DMS 273 (cell line): ENCODE results near the gene KCNG2.

ENCODE experiments used
- DNase-seq: peaks from one replicate; lab custom pipeline; 2025; ENCODE audit not compliant: unreplicated experiment; lab: John Stamatoyannopoulos, UW

Gene KCNG2

DNA sequence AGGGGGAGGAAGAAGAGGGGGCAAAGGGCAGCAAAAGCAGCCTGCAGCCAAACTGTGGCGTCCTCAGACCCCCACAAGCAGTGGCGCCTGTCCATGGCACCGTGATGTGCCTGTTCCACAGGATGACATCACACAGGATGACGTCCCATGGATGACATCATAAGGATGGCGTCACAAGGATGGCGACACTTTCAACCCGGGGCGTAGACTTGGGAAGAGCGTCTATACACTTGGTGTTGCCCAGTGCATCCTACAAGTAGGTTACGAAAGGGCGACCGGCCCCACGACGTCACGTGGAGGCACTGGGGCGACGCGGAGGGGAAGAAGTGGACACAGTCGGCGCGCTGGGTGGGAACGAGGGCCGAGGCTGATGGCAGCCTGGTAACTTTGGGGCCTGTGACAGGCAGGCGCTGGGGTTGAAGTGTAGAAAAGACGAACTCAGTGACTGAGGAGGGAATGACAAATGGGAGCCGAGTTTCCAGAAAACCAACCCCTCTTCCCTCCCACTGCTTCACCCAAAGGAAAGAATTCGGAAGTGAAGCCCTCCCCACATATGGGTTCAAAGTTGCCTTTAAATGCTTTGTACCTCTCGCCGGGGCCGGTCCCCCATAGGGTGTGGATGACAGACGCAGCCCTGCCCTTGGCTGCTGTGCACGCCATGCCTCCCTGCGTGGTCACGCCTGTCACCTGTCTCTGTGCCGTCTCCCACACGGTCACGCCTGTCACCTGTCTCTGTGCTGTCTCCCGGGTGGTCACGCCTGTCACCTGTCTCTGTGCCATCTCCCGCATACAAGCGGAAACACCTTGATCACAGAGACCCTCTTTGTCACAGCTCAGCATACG, 13.4 kb upstream of the KCNG2 start:
- DNase-seq, result no peak

DNA sequence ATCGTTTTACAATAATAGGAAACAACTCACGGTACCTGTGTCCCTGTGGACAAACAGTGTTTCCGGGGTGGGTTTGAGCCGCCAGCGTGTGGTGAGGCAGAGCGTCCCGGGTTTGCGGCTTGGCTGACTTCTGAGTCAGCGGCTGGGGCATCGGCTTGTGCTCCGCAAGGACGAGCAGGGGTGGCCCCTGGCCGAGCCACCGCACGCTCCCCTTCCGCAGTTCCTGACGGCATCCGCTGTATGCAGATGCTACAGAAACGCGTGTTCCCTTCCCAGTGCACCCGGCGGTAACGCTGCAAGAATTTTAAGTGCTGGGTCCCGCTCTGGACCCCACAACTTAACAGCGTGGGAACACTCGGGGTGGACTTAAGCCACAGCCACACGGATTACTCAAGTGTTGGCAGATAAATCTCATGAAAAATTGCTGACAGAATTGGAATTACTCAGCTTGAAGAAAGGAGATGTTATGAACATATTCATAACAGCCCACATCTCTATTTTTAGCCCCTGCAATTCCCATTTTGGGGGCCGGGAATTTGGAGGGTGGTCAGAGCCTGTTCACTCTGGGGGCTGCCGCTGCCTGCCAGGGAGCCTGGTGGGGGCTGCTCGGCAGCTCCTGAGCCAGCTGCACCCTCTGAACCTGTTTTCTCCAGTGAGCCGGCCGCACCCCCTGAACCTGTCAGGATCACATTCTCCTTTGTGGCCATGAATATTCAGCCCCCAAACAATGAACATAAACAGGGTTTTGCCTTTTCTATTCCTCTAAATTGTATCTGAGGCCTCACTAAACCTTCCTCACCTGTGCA, 12.6 kb upstream of the KCNG2 start:
- DNase-seq, result no peak

DNA sequence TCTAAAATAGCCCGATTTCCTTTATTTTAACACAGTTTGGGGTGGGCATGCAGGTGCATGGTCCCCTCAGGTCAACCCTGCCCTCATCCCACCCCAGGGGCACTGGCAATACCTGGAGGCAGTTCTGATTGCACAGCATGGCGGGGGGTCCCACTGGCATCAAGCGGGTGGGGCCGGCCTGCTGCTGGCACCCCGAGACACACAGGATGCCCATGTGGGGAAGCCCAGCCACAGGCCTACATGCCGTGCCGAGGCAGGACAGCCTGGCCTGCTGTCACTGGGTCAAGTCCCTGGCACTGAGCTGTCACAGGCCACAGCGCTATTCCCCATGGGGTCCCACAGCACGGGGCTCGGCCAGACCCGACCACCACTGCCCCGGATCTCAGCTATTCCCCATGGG, 11.9 kb upstream of the KCNG2 start:
- DNase-seq, result no peak

DNA sequence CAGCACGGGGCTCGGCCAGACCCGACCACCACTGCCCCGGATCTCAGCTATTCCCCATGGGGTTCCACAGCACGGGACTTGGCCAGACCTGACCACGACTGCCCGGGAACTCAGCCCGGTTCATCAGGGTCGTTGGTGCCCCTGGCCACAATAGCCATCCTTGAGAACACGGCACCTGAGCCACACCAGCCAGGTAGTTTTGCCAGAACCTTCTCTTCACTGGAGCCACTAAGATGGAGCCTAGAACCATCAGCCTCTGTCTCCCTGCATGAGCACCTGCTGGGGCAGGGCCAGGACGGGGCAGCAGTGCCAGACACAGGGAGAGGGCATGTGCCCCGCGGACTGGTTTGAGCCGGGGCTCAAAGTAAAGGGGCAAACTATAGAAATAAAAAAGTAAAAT, 11.4 kb upstream of the KCNG2 start:
- DNase-seq, result no peak

DNA sequence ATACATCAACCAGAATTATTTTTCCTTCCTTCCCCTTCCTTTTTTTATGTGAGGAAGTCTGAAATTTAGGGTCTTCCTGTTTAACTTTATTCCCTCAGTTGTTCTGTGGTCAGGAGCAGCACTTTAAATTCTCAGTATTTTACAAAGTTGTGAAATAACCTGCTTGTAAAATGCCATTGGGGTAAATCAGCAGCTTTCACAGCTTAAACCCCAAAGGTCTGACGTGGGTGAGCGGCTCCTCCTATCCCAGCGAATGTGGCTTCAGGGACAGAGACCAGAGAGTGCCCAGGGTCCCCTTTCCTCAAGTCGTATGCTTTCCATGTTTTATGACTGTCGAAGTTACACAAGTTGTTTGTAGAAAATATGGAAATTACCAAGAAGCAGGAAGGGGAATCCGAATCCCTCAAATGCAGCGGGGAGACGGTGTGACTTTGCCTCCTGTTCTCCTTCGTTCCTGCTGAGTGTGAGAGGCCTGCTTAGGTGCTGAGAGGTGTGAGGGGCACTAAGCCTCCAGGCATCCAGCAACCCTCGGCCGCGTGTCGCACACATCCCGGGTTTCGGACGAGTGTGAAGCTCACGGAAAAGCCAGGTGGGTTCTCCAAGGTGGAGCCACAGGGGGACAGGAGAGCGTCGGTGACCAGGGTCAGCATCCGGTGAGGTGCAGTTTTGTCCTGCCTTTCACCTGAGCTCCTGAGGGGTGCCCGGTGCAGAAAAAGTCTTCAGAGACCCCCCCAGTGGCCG, 10.8 kb upstream of the KCNG2 start:
- no peak for DNase-seq

DNA sequence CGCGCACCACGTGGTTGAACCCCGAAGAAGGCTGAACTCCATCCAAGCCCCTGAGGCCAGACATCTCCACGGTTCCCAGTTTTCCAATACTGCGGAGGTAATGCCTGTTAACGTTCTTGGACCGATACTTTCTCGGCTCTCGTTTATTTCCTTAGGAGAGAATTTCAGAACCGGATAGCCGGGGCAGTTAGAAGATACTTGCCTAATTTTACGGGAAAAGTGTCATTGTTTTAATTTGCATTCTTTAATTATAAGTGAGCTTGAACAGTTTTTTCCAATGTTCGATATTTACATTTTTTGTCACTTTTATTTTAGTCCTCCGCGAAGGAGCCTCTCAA, 10.2 kb upstream of the KCNG2 start:
- no peak for DNase-seq

DNA sequence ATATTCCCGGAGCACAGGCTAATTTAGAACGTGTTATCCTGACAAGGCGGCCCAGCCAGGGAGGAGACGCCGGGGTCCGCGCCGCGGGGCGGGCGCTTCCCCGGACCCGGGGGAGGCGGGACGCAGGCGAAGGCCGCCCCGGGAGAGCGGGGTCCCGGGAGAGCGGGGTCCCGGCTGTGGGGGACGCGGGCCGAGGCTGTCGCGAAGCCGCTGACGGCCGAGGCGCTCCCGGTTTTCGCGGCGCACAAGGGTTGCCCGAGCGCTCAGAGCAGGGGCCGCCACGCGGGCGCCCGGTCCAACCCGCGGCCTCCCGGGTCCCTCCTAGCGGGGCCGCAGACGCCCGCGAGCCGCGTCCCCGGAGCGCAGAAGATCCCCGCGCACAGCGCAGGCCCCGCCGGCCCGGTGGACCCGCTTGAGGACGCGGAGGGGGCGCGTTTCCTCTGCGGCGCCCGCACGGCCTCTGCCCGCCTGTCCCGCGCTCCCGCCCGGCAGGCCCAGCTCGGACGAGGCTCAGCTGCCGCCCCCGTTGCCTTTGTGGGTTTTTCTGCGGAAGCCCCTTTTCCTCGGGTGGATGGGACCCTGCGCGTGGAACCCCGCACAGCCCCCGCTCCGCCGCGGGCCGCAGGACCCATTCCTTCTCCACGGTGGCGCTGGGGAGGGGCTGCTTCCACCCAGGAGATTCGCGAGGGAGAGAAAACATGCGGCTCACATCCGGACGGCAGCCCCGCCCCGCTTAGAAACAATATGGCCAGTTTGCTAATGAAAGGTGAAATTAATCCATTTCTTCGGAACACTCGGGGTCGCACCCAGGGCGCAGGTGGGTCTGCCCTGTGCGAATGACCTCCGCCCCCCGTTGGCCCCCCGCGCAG, 9.6 kb upstream of the KCNG2 start:
- no peak for DNase-seq

DNA sequence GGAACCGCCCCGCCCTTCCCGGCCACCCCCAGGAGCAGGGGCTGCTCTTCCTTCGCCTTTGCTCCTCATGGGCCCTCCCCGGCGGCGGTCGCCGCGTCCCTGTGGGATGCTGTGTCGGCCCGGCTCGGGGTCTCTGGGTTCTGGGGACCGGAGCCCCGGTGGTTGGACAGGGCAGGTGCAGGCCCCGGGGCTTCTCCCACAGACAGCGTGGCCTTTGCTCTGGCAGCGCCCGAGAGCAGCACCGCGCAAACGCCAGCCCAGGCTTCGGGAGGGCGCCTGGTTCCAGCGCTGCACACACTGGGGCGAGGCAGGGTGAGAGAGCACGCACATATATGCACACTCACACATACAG, 9.0 kb upstream of the KCNG2 start:
- no peak for DNase-seq

DNA sequence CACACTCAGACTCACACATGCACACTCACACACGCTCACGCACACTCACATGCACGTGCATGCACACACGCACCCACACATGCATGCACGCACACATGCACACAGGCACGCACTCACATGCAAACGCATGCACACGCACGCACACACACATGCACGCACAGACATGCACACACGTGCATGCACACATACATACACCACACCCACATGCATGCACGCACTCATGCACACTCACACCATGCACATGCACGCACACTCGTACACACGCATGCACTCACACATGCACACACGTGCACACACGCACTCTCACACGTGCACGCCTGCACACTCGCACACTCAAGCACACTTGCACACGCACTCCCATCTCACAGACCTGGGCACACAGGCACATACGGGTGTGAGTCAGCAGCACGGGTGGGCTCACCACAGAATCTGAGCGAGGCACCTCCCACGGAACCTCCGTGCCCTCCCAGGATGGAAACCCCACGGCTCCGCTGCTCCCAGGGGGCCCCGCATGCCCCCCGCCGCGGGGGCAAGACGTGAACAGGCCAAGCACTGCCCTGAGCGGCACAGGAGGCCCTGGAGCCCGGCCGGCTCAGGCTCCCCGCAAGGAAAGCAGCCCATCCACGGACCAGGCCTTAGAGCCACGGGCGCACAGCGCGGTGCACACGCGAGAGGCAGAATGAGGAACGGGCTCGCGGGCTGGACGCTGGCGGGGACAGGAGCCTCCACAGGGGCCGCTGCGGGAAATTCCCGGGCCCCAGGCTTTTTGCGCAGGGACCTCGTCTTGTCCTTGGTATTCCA, 8.4 kb upstream of the KCNG2 start:
- no peak for DNase-seq

DNA sequence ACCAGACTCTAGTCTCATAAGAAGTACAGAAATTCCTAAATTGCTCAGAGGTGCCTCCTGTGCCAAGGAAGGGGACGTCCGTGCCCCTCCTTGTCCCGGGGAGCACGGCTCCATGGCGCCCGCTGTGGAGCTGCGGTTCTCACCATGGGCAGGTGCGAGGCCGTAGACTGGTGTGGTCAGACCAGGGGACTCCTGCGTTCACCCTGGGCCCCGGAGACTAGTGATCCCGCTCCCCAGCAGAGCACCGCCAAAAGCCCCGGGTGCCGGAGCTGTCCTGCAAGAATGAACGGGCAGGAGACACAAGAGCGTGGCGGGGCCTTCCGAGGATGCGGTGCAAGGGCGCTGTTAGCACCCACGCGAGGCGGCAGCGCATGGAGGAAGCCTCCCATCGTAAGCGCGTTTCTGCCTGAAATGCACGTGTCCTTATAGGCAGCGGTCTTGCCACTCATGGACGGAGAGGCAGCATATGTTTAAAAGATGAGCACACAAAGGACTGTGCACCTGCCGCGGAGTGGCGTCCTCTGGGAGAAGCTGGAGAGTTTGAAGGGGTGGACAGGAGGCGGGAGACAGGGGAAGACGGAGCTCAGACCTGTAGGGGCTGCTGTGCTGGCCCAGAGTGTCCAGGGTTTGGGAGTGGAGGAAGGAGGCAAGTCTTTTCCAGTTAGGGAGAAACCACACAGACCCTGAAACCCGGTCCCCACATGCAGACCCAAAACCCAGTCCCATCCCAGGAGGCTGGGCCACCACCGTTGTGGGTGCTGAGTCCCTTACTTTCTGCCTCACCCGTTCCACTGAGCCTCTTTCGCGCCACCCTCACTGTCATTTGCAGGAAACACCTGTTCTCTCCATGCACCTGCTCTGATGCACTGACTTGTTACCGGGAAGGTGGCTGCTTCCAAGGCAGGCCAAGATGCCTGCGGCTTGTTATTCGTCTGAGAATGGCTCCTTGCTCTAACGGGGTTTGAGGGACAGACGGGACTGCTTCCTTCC, 7.5 kb upstream of the KCNG2 start:
- no peak for DNase-seq

DNA sequence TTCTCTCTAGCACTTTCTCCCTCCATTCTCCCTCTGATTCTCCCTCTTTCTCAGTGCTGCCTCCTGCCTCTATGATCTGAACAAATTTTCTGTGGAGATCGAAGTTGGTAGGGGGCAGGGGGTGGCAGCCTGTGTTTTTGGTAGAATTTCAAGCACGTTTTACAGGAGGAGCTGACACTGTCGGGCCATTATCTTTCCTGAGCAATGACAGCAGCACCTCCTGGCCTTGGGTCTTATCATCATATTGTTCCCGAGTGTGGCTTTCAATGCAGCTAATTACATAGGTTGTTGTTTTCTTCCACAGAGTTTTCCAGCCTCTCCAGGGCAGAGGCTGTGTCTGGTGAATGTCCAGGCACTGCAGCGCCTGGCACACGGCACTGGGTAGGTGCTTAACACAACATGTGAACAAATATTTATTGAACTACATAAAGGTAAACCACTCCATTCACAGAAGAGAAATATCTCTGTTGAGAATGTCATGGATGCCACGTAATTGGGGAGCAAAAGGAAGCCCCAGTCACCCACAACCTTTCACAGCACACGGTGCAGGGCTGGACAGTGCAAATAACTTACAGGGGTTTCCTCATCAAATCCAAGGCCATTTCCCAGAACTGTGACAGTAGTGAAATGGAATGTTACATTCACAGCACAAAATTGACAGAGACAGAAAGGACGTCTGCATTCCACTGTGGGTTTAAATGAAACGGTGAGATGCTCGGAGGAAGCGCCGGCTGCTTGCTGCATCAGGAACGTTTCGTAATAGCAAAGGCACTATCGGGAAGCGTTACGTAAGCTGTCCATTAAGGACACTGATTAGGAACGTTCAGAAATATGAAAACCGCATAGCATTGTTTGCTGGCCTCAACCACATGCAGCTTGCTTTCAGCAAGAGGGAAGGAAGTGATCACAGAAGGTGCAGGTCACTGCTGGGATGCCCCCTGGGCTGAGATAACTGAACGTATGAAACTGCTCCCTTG, 6.5 kb upstream of the KCNG2 start:
- no peak for DNase-seq

DNA sequence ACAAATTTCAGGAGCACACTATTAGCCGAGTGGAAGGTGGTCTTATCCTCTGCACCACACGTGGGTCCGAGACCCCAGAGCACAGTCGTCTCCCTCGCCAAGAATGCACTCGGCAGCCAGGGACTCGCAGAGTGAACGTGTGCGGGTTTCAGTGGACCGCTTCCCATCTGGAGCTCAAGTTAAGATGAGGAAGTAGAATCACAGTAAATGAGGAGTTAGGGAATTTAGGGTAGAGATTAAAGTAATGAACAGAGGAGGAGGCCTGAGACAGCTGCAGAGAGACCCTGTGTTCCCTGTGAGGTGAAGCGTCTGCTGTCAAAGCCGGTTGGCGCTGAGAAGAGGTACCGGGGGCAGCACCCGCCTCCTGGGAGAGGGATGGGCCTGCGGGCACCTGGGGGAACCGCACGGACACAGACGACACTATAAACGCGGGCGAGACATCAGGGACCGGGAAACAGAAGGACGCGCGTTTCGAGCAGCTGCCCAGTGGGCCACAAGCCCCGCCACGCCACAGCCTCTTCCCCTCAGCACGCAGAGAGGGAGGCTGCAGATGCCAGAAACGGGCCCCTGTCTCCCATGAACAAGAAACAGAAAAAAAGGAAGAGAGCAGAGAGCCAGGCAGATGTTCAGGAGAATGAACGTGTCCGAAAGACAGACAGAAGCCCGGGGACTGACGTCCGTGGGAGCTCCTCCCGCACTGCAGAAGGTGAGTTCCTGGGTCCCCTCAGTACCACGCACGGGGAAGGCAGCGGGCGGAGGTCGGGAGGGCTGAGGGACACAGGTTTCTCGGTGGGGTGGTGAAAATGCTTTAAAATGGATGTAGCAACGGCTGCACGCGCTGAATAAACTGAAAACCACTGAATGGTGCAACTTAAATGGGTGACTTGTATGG, 5.4 kb upstream of the KCNG2 start:
- DNase-seq, result no peak

DNA sequence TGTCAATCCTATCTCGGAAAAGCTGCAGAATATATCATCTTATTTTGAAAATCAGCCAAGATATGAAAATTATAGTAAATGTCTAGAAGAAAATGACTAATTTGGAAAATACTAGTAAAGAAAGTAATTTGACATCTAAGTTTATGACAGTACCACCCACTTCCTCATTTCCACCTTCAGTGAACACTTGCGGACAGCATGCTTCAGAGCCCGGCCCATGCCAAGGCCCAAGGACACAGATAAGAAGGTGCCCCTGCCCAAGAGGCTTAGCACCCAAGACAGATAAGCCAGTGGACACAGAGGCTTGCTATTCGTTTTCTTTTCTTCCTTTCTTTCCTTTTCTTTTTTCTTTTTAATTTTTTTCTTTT, 4.8 kb upstream of the KCNG2 start:
- DNase-seq, result no peak

DNA sequence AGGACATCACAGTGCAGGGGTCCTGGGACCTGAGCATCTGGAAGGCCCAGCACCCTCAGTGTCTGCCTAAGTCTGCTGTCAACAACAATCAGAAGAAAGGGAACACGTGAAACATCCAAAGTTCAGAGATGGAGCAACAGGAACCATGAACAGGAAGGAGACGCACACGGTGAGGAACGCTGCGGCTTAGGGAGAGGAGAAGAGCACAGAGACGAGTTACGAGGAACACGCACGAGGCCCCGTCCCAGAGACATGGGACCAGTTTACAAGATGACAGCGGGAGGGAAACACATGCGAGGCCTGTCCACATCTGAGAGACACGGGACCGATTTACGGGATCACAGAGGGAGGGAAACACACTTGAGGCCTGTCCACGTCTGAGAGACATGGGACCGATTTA, 2.9 kb upstream of the KCNG2 start:
- DNase-seq, result no peak

DNA sequence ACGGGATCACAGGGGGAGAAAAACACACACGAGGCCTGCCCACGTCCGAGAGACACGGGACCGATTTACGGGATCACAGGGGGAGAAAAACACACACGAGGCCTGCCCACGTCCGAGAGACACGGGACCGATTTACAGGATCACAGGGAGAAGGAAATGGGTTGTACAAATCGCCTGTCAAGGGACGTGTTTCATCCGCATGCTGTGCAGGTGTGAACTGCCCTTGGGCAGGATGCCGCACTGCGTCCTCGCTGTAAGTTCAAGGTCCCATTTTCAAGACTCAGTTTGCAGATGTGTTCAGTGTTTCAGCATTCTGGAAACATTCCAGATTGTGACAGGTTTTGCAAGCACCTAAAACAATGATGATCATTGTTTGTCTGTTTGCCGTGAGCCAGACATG, 2.3 kb upstream of the KCNG2 start:
- no peak for DNase-seq

DNA sequence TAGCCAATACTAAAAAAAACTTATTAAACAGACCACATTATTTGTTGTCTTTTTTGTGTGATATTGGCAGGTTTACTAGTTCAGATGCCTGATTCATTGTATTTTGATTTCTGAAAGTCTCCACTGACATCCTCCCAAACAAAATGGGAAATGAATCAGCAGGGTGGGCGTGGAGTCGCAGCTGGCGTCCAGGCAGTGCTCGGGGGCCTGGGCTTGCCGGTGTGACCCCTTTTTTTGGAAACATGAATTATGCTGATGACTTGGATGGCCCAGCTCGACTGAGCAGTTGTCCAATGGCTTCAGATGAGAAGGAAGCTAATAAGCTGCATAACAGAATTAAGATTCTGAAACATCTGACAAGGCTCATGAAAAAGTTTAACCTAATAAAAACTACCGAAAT, 1.7 kb upstream of the KCNG2 start:
- no peak for DNase-seq
